ENCODE measurements around the gene MOXD1. TPM values are rescaled to one million over a fixed set of nuclear protein-coding genes. Genes with fewer than 3 reads are reported as not detected.

Gene MOXD1
- total RNA-seq, 1 donor from 2014 or later: 22.6 TPM

- DNase-seq (ENCODE audit: low read depth): no peak
- no peak for TF ChIP-seq CTCF (IDR thresholded peaks at IDR 0.05; ENCODE audit: insufficient read depth, low read length, poor library complexity, severe bottlenecking)
- H3K27me3 ChIP-seq (ENCODE audit: control insufficient read depth, insufficient read depth, low read length): no peaks in the 10 kb centered on the region
- no peaks in the 10 kb centered on the region for H3K36me3 ChIP-seq (ENCODE audit: control insufficient read depth, insufficient read depth, low read length)
- H3K4me3 ChIP-seq (ENCODE audit: low read depth, low read length): no peak overlapping the region
These were observed 28.8 kb upstream of the MOXD1 start for GRCh38 chr6:132430110-132430509.

- H3K4me3 ChIP-seq (ENCODE audit: low read depth, low read length): no peak overlapping the region
- DNase-seq (ENCODE audit: low read depth): no peak
- no peak for TF ChIP-seq CTCF (IDR thresholded peaks at IDR 0.05; ENCODE audit: insufficient read depth, low read length, poor library complexity, severe bottlenecking)
- H3K27me3 ChIP-seq (ENCODE audit: control insufficient read depth, insufficient read depth, low read length): no peaks in the 10 kb centered on the region
- H3K36me3 ChIP-seq (ENCODE audit: control insufficient read depth, insufficient read depth, low read length): no peaks in the 10 kb centered on the region
These were observed 23.9 kb upstream of the MOXD1 start for GRCh38 chr6:132425176-132425575.

GRCh38 chr6:132423839-132424238, 22.6 kb upstream of the MOXD1 start:
- Histone ChIP-seq H3K4me3 (ENCODE audit: low read depth, low read length) (no peak overlapping the region), H3K27me3 (ENCODE audit: control insufficient read depth, insufficient read depth, low read length) (no peaks in the 10 kb centered on the region), H3K36me3 (ENCODE audit: control insufficient read depth, insufficient read depth, low read length) (no peaks in the 10 kb centered on the region)
- DNase-seq (ENCODE audit: low read depth): no peak
- no peak for TF ChIP-seq CTCF (IDR thresholded peaks at IDR 0.05; ENCODE audit: insufficient read depth, low read length, poor library complexity, severe bottlenecking)

- DNase-seq (ENCODE audit: low read depth): no peak
- H3K4me3 ChIP-seq (ENCODE audit: low read depth, low read length): no peak overlapping the region
- H3K36me3 ChIP-seq (ENCODE audit: control insufficient read depth, insufficient read depth, low read length): no peaks in the 10 kb centered on the region
- H3K27me3 ChIP-seq (ENCODE audit: control insufficient read depth, insufficient read depth, low read length): no peaks in the 10 kb centered on the region
- TF ChIP-seq CTCF (IDR thresholded peaks at IDR 0.05; ENCODE audit: insufficient read depth, low read length, poor library complexity, severe bottlenecking): no peak
These were observed 17.1 kb upstream of the MOXD1 start for GRCh38 chr6:132418235-132418965.

- no peak overlapping the region for H3K4me3 ChIP-seq (ENCODE audit: low read depth, low read length)
- no peak for TF ChIP-seq CTCF (IDR thresholded peaks at IDR 0.05; ENCODE audit: insufficient read depth, low read length, poor library complexity, severe bottlenecking)
- H3K27me3 ChIP-seq (ENCODE audit: control insufficient read depth, insufficient read depth, low read length): no peaks in the 10 kb centered on the region
- no peaks in the 10 kb centered on the region for H3K36me3 ChIP-seq (ENCODE audit: control insufficient read depth, insufficient read depth, low read length)
- no peak for DNase-seq (ENCODE audit: low read depth)
These were observed 13.5 kb upstream of the MOXD1 start for GRCh38 chr6:132414761-132415160.

- Histone ChIP-seq H3K4me3 (ENCODE audit: low read depth, low read length) (no peak overlapping the region), H3K36me3 (ENCODE audit: control insufficient read depth, insufficient read depth, low read length) (no peaks in the 10 kb centered on the region), H3K27me3 (ENCODE audit: control insufficient read depth, insufficient read depth, low read length) (no peaks in the 10 kb centered on the region)
- no peak for DNase-seq (ENCODE audit: low read depth)
- no peak for TF ChIP-seq CTCF (IDR thresholded peaks at IDR 0.05; ENCODE audit: insufficient read depth, low read length, poor library complexity, severe bottlenecking)
These were observed 13.0 kb upstream of the MOXD1 start for GRCh38 chr6:132414322-132414721.

Data from kidney epithelial cell (primary cell).